SJCRH30 (cell line): ENCODE results near the gene ASTN1. TPM values are rescaled to one million over a fixed set of nuclear protein-coding genes. Genes with fewer than 3 reads are reported as not detected.

Experiments
- DNase-seq, 2 experiments: peaks; one replicate each; pipeline ENCODE4 v3.0.0-alpha.2; 2015 to 2020
- H3K27ac ChIP-seq: fragments of 250-450 bp; sonication (Bioruptor Pico); 2 replicates; pipeline ENCODE4 v1.5.1; 2020; ENCODE audit warnings: mild to moderate bottlenecking, moderate library complexity
- H3K27me3 ChIP-seq: fragments of 250-450 bp; sonication (Bioruptor Pico); 2 replicates; pipeline ENCODE4 v1.5.1; 2020; ENCODE audit warnings: mild to moderate bottlenecking, moderate library complexity
- H3K36me3 ChIP-seq: fragments of 250-450 bp; sonication (Bioruptor Pico); 2 replicates; pipeline ENCODE4 v1.5.1; 2020; ENCODE audit warnings: mild to moderate bottlenecking, moderate library complexity
- H3K4me1 ChIP-seq: fragments of 250-450 bp; sonication (Bioruptor Pico); 2 replicates; pipeline ENCODE4 v1.5.1; 2020; ENCODE audit warnings: mild to moderate bottlenecking, moderate library complexity
- H3K4me3 ChIP-seq: fragments of 250-450 bp; sonication (Bioruptor Pico); 2 replicates; pipeline ENCODE4 v1.5.1; 2020; ENCODE audit warnings: mild to moderate bottlenecking, moderate library complexity
- H3K9me3 ChIP-seq: fragments of 250-450 bp; sonication (Bioruptor Pico); replicated peaks from 2 replicates; pipeline ENCODE4 v1.5.1; 2020; ENCODE audit warnings: mild to moderate bottlenecking, moderate library complexity
- total RNA-seq: library from RNA; depleted of rRNA; stranded (reverse); fragments of >200 nt; shearing (Covaris generic); gene quantifications from 2 replicates; pipeline ENCODE4 v1.2.3, GENCODE V29; 2014

ASTN1 gene
- total RNA-seq, 1 experiment from 2014 or later: not detected

GRCh38 chr1:177048314-177049069 is 116.0 kb downstream of the ASTN1 start:
- no peaks in the 10 kb centered on the region for H3K4me1 ChIP-seq
- no peaks in the 10 kb centered on the region for H3K27me3 ChIP-seq
- H3K27ac ChIP-seq: no peak overlapping the region
- DNase-seq: no peak
- H3K4me3 ChIP-seq: no peak overlapping the region
- H3K9me3 ChIP-seq: no peaks in the 10 kb centered on the region
- H3K36me3 ChIP-seq: no peaks in the 10 kb centered on the region

GRCh38 chr1:177045151-177045550 is 119.4 kb downstream of the ASTN1 start:
- Histone ChIP-seq H3K9me3 (no peaks in the 10 kb centered on the region), H3K4me1 (no peaks in the 10 kb centered on the region), H3K27ac (no peak overlapping the region), H3K27me3 (no peaks in the 10 kb centered on the region), H3K4me3 (no peak overlapping the region), H3K36me3 (no peaks in the 10 kb centered on the region)
- no peak for DNase-seq

GRCh38 chr1:177044390-177044789 is 120.1 kb downstream of the ASTN1 start:
- H3K4me3 ChIP-seq: no peak overlapping the region
- H3K4me1 ChIP-seq: no peaks in the 10 kb centered on the region
- DNase-seq: no peak
- H3K27ac ChIP-seq: no peak overlapping the region
- H3K9me3 ChIP-seq: no peaks in the 10 kb centered on the region
- no peaks in the 10 kb centered on the region for H3K27me3 ChIP-seq
- H3K36me3 ChIP-seq: no peaks in the 10 kb centered on the region

- Histone ChIP-seq H3K27ac (no peak overlapping the region), H3K36me3 (no peaks in the 10 kb centered on the region), H3K27me3 (no peaks in the 10 kb centered on the region), H3K4me3 (no peak overlapping the region), H3K9me3 (no peaks in the 10 kb centered on the region), H3K4me1 (no peaks in the 10 kb centered on the region)
- no peak for DNase-seq
Observed at GRCh38 chr1:177043597-177043996, 120.9 kb downstream of the ASTN1 start.

GRCh38 chr1:177035586-177035985 is 128.9 kb downstream of the ASTN1 start:
- Histone ChIP-seq H3K9me3 (no peaks in the 10 kb centered on the region), H3K27me3 (no peaks in the 10 kb centered on the region), H3K27ac (no peak overlapping the region), H3K4me3 (no peak overlapping the region), H3K4me1 (no peaks in the 10 kb centered on the region), H3K36me3 (no peaks in the 10 kb centered on the region)
- DNase-seq: no peak

GRCh38 chr1:177033628-177034027 is 130.9 kb downstream of the ASTN1 start:
- no peaks in the 10 kb centered on the region for H3K4me1 ChIP-seq
- no peaks in the 10 kb centered on the region for H3K9me3 ChIP-seq
- H3K27ac ChIP-seq: no peak overlapping the region

GRCh38 chr1:177032434-177032833 is 132.1 kb downstream of the ASTN1 start:
- Histone ChIP-seq H3K4me3 (no peak overlapping the region), H3K36me3 (no peaks in the 10 kb centered on the region), H3K4me1 (no peaks in the 10 kb centered on the region), H3K27ac (no peak overlapping the region), H3K27me3 (no peaks in the 10 kb centered on the region), H3K9me3 (no peaks in the 10 kb centered on the region)
- DNase-seq: no peak

More at GRCh38 chr1:177033628-177034027, 130.9 kb downstream of the ASTN1 start:
- DNase-seq: no peak
- Histone ChIP-seq H3K27me3 (no peaks in the 10 kb centered on the region), H3K4me3 (no peak overlapping the region), H3K36me3 (no peaks in the 10 kb centered on the region)

GRCh38 chr1:177024623-177025022 is 139.9 kb downstream of the ASTN1 start:
- no peaks in the 10 kb centered on the region for H3K36me3 ChIP-seq
- H3K27me3 ChIP-seq: no peaks in the 10 kb centered on the region
- no peak overlapping the region for H3K4me3 ChIP-seq
- no peak for DNase-seq
- no peaks in the 10 kb centered on the region for H3K4me1 ChIP-seq
- no peak overlapping the region for H3K27ac ChIP-seq
- H3K9me3 ChIP-seq: no peaks in the 10 kb centered on the region

- Histone ChIP-seq H3K4me3 (no peak overlapping the region), H3K9me3 (no peaks in the 10 kb centered on the region), H3K36me3 (no peaks in the 10 kb centered on the region), H3K4me1 (no peaks in the 10 kb centered on the region), H3K27ac (no peak overlapping the region), H3K27me3 (no peaks in the 10 kb centered on the region)
- peak; percentile 3 to 9 for DNase-seq
Observed at GRCh38 chr1:177023726-177024125, 140.8 kb downstream of the ASTN1 start.

- Histone ChIP-seq H3K36me3 (no peaks in the 10 kb centered on the region), H3K9me3 (no peaks in the 10 kb centered on the region), H3K4me1 (no peaks in the 10 kb centered on the region), H3K27me3 (no peaks in the 10 kb centered on the region), H3K4me3 (no peak overlapping the region), H3K27ac (no peak overlapping the region)
- no peak for DNase-seq
Observed at GRCh38 chr1:177023249-177023648, 141.3 kb downstream of the ASTN1 start.

- H3K4me3 ChIP-seq: no peak overlapping the region
- DNase-seq: no peak
- H3K36me3 ChIP-seq: no peaks in the 10 kb centered on the region
- no peaks in the 10 kb centered on the region for H3K4me1 ChIP-seq
- no peaks in the 10 kb centered on the region for H3K9me3 ChIP-seq
- no peak overlapping the region for H3K27ac ChIP-seq
- H3K27me3 ChIP-seq: no peaks in the 10 kb centered on the region; the same call in 1 of the 2 replicates
Observed at GRCh38 chr1:177021687-177022086, 142.8 kb downstream of the ASTN1 start.

- Histone ChIP-seq H3K4me1 (no peaks in the 10 kb centered on the region), H3K9me3 (no peaks in the 10 kb centered on the region), H3K27ac (no peak overlapping the region), H3K4me3 (no peak overlapping the region), H3K36me3 (no peaks in the 10 kb centered on the region), H3K27me3 (no peaks in the 10 kb centered on the region; the same call in 1 of the 2 replicates)
- no peak for DNase-seq
Observed at GRCh38 chr1:177020851-177021589, 143.5 kb downstream of the ASTN1 start.

GRCh38 chr1:177017287-177017852 is 147.1 kb downstream of the ASTN1 start:
- DNase-seq: no peak
- Histone ChIP-seq H3K4me3 (no peak overlapping the region), H3K36me3 (no peaks in the 10 kb centered on the region), H3K27ac (no peak overlapping the region), H3K27me3 (no peaks in the 10 kb centered on the region; the same call in 1 of the 2 replicates), H3K9me3 (no peaks in the 10 kb centered on the region), H3K4me1 (no peaks in the 10 kb centered on the region)

- no peaks in the 10 kb centered on the region; the same call in 1 of the 2 replicates for H3K27me3 ChIP-seq
- H3K4me1 ChIP-seq: no peaks in the 10 kb centered on the region
- H3K36me3 ChIP-seq: no peaks in the 10 kb centered on the region
- H3K4me3 ChIP-seq: no peak overlapping the region
- H3K9me3 ChIP-seq: no peaks in the 10 kb centered on the region
- no peak overlapping the region for H3K27ac ChIP-seq
- no peak for DNase-seq
Observed at GRCh38 chr1:177014325-177014724, 150.2 kb downstream of the ASTN1 start.

GRCh38 chr1:177012342-177012925 is 152.1 kb downstream of the ASTN1 start:
- Histone ChIP-seq H3K27me3 (no peaks in the 10 kb centered on the region; the same call in 1 of the 2 replicates), H3K4me3 (no peak overlapping the region), H3K9me3 (no peaks in the 10 kb centered on the region), H3K36me3 (no peaks in the 10 kb centered on the region), H3K27ac (no peak overlapping the region), H3K4me1 (no peaks in the 10 kb centered on the region)
- DNase-seq: no peak
